Sigmoid colon (tissue), 4 donors: ENCODE data around the gene MAP3K8.

ENCODE experiments used
- CTCF ChIP-seq, 4 experiments: fragments of 450-650 bp in 3 of 4; fragments of 200-600 bp in 1 of 4; IDR thresholded peaks; one replicate each; pipeline ENCODE4 v1.5.1; 2016 to 2019; ENCODE audit warnings: antibody characterized with exemption in 4 of 4, mild to moderate bottlenecking in 3 of 4, moderate library complexity in 2 of 4
- EP300 ChIP-seq, 4 donors: sonication (generic); formaldehyde crosslinking; IDR thresholded peaks; one replicate each; pipeline ENCODE4 v1.6.1; 2017; ENCODE audit warnings: antibody characterized with exemption in 4 of 4
- POLR2AphosphoS5 ChIP-seq, 4 donors: sonication (generic); formaldehyde crosslinking; IDR thresholded peaks; one replicate each; pipeline ENCODE4 v1.6.1; 2017; ENCODE audit warnings: antibody characterized with exemption in 4 of 4

GRCh38 chr10:30481603-30482002 is 47.6 kb downstream of the MAP3K8 start:
- TF ChIP-seq CTCF (IDR thresholded peaks at IDR 0.05) (no peak), POLR2AphosphoS5 (IDR thresholded peaks at IDR 0.05) (no peak), EP300 (IDR thresholded peaks at IDR 0.05) (no peak)
